CMK (cell line): ENCODE data around the gene COQ10A.

ENCODE experiments used
- DNase-seq: peaks from one replicate; pipeline ENCODE4 v3.0.0-alpha.2; 2010; ENCODE audit warnings: low read depth

Gene COQ10A

DNA sequence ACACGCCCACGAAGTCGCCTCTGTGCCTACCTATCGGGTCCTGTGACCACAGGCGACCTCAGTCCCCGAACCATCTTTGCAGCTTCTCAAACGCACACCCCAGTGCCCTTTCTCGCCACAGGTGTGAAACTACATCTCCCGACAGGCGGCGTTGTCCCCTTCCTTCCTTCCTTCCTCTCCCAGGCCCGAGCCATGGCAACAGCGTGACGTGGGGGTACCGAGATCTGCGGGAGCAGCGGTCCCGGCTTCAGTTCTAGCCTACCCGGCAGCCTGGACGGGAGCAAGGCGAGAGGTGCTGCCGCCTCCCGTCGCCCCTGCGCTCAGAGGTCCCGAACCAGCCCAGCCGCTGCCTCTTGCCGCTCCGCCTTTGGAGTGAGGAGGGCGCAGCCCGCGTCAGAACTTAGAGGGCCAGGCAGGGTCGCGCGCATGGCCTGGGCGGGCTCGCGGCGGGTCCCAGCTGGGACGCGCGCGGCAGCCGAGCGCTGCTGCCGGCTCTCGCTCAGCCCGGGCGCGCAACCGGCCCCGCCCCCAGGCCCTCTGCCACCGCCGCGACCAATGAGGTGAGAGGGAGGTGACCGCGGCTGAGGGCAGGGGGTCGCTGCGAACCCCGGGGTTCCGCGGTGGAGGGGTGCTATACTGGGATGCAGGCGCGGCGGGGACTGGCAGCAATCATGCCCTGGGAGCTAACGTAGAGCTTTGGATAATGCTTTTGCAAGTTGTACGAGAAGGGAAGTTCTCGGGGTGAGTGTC is at the start of gene COQ10A:
Gene COQ10A, plus strand, starts transcription at position 250 of the 750 bp plus-strand sequence. Its CDS starts 177 bp downstream, at position 427.
- peak; percentile 57 for DNase-seq

DNA sequence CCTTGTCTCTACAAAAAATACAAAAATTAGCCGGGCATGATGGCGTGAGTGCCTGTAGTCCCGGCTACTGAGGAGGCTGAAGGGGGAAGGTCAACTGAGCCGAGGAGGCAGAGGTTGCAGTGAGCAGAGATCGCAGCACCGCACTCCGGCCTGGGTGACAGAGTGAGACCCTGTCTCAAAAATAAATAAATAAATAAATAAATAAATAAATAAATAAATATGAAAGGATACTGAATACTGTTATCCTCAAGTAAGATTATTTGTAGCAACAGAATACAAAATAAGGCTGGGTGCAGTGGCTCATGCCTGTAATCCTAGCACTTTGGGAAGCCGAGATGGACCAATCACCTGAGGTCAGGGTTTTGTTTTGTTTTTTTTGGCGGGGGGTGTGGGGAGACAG is 46.9 kb upstream of the COQ10A start:
- no peak for DNase-seq

DNA sequence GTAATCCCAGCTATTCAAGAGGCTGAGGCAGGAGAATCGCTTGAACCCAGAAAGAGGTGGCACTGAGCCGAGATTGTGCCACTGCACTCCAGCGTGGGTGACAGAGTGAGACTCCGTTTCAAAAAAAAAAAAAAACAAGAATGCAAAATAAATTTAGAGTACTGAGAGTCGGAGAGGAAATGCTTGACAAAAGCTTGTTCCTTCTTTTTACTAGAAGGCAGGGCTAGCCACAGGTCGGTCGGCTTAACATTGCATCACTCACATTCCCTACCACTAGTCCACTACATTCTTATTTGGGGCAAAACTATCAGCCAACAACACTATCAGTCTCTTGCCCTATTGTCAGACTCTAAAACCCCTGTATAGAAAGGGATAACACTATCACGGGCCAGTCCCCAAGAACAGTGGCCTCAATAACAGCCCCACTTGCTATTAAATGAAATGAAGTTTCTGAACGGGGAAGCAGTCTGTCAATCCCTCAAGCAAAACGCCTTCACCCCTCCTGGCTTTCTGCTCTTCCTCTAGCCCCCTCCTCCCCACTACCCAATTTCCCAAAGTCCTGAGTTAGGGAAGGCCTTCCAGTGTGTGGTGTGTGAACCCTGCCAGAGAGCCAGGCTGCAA is 46.0 kb upstream of the COQ10A start:
- no peak for DNase-seq

DNA sequence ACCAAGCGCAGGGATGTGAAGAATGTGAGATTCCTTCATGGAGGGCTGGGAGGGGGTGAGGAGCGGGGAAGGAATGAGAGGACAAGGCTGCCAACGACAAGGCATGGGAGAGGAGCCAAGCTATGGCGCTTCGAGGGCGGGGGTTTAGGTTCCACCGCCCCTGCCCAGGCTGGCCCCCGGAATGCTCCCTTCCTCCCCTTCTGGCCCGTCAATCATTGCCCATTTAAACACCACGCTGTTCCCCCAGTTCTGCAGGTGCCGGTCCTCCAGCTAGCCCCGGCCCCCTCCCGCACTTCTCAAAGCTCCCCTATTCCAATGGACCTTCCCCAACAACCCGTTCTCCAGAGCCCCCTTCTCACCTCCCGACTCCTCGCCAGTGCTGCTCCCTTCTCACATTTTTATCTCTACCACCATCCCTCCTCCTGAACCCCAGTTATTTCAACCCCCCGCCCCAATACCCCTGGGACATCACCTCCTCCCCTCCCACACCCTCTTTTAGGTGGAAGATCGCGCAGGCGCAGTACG is 45.4 kb upstream of the COQ10A start:
- no peak for DNase-seq

- DNase-seq = peak; percentile 94
These were observed 44.8 kb upstream of the COQ10A start, which contains the start of gene RNF41 for GRCh38 chr12:56221757-56222530. RNF41 (minus strand) TSS chr12:56221922; CDS start chr12:56214047, 7,875 bp downstream.

- no peak for DNase-seq
These were observed 44.2 kb upstream of the COQ10A start for GRCh38 chr12:56222531-56222895.

GRCh38 chr12:56223571-56224101 is 43.1 kb upstream of the COQ10A start:
- DNase-seq = no peak

- DNase-seq = peak; percentile 85
These were observed 42.5 kb upstream of the COQ10A start, which contains the start of gene NABP2 for GRCh38 chr12:56224102-56224701. NABP2 (plus strand) TSS chr12:56224342; CDS start chr12:56224857, 515 bp downstream.

GRCh38 chr12:56224954-56225353 is 41.8 kb upstream of the COQ10A start:
- no peak for DNase-seq

- DNase-seq = no peak
These were observed 37.7 kb upstream of the COQ10A start for GRCh38 chr12:56229082-56229481.

DNA sequence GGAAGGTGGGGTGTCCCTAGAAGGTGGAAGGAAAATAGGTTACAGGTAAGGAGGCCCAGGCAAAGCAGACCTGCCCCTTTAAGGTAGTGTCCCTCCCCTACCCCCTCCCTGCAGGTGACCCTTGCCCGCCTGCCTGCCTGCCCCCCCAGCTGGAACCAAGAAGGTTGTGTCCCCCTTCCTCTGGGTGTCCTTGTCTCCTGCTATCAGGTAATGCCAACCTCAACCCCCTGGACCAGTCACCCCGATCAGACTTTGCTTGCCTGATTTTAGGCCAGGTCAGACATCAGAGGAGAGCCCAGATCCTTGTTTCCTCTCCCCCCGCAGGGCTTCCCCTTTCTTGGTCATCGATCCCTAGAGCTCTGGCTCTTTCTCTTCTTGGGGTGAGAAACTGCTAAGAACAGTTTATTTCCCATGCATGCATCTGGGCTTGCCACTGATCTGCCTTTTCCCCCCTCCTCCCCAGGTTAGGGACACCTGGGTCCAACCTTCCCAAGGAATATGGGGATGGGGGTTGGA is 36.8 kb upstream of the COQ10A start, which contains the start of gene SLC39A5:
Gene SLC39A5, plus strand, starts transcription at position 136 of the 516 bp plus-strand sequence. CDS start 1,224 bp downstream, outside the sequence.
- DNase-seq = no peak

GRCh38 chr12:56230432-56231183 is 36.1 kb upstream of the COQ10A start:
- no peak for DNase-seq

DNA sequence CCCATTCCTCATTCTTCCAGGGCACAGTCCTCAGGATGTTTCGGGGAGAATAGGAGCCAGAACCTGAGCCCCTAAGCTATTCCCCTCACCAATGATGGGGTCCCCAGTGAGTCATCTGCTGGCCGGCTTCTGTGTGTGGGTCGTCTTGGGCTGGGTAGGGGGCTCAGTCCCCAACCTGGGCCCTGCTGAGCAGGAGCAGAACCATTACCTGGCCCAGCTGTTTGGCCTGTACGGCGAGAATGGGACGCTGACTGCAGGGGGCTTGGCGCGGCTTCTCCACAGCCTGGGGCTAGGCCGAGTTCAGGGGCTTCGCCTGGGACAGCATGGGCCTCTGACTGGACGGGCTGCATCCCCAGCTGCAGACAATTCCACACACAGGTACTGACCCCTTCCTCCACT is 35.6 kb upstream of the COQ10A start:
- DNase-seq = no peak

GRCh38 chr12:56234746-56235436 is 31.9 kb upstream of the COQ10A start:
- DNase-seq = no peak

- DNase-seq = no peak
These were observed 30.7 kb upstream of the COQ10A start for GRCh38 chr12:56236091-56236490.

GRCh38 chr12:56236985-56237384 is 29.8 kb upstream of the COQ10A start:
- DNase-seq = no peak

DNA sequence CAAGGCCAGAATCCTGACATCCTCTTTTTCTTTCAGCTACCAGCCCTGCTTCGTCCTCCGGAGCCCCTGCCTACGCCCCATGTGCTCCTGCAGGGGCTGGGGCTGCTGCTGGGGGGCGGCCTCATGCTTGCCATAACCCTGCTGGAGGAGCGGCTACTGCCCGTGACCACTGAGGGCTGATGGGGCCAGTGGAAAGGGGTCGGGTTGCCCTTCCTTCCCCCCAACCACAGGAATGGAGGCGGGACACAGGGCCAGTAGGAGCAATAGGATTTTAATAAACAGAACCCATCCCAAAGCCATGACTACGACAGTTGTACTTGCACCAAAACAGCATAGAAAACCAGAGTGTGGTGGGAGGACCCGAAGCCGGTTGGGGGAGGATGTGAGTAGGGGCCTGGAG is 29.2 kb upstream of the COQ10A start:
- no peak for DNase-seq

- DNase-seq = peak; percentile 63
These were observed 25.1 kb upstream of the COQ10A start for GRCh38 chr12:56241424-56242303.

GRCh38 chr12:56242986-56243385 is 23.8 kb upstream of the COQ10A start:
- no peak for DNase-seq
